HG03439 (cell line): ENCODE data around the gene SPON1.

Source experiments
- ATAC-seq: cut with Tn5 transposase; IDR thresholded peaks from one replicate; pipeline ENCODE4 v1.9.1; 2021; ENCODE audit warnings: mild to moderate bottlenecking, moderate library complexity; ENCODE audit not compliant: unreplicated experiment

Gene SPON1

GRCh38 chr11:14309425-14310192 is 347.1 kb downstream of the SPON1 start:
- ATAC-seq: no peak

GRCh38 chr11:14310679-14311078 is 348.2 kb downstream of the SPON1 start:
- no peak for ATAC-seq

- ATAC-seq: no peak
Observed at GRCh38 chr11:14312736-14313438, 350.4 kb downstream of the SPON1 start.

- no peak for ATAC-seq
Observed at GRCh38 chr11:14314127-14314526, 351.6 kb downstream of the SPON1 start.

- no peak for ATAC-seq
Observed at GRCh38 chr11:14315130-14315529, 352.6 kb downstream of the SPON1 start.
